Medulla oblongata (tissue), 1 donor: ENCODE data around the gene PSMB8.
A peak's percentile ranks its signal among the peaks of the same experiment; 100 is the strongest.

Source experiments
- DNase-seq: peaks from one replicate; pipeline ENCODE4 v3.0.0-alpha.2; 2015; ENCODE audit errors: extremely low spot score

The PSMB8 gene

GRCh38 chr6:32857156-32857891, 13.5 kb upstream of the PSMB8 start:
- no peak for DNase-seq

- DNase-seq = no peak
Observed at GRCh38 chr6:32855467-32856174, 11.8 kb upstream of the PSMB8 start.

- peak; percentile 84 for DNase-seq
Observed at GRCh38 chr6:32854376-32855178, 10.7 kb upstream of the PSMB8 start.

- peak; percentile 98 for DNase-seq
Observed at GRCh38 chr6:32853541-32854375, 9.9 kb upstream of the PSMB8 start, which contains the start of the genes PSMB9 and TAP1. PSMB9 (plus strand) TSS chr6:32854192; CDS start chr6:32854230, 38 bp downstream. TAP1 (minus strand) TSS chr6:32853704; CDS start chr6:32853636, 68 bp downstream.

- peak; percentile 44 for DNase-seq
Observed at GRCh38 chr6:32852844-32853540, 9.1 kb upstream of the PSMB8 start.

- DNase-seq = peak; percentile 39
Observed at GRCh38 chr6:32852018-32852843, 8.4 kb upstream of the PSMB8 start.

- no peak for DNase-seq
Observed at GRCh38 chr6:32851025-32851424, 7.2 kb upstream of the PSMB8 start.

GRCh38 chr6:32849126-32849525, 5.3 kb upstream of the PSMB8 start:
- no peak for DNase-seq

GRCh38 chr6:32847795-32848194, 3.9 kb upstream of the PSMB8 start:
- DNase-seq = no peak

- no peak for DNase-seq
Observed at GRCh38 chr6:32847004-32847403, 3.2 kb upstream of the PSMB8 start.

- peak; percentile 54 for DNase-seq
Observed at GRCh38 chr6:32845384-32845884, 1.6 kb upstream of the PSMB8 start.

- no peak for DNase-seq
Observed at GRCh38 chr6:32844839-32845383, 1.1 kb upstream of the PSMB8 start.

- peak; percentile 46 for DNase-seq
Observed at GRCh38 chr6:32843331-32843978, 392 bp downstream of the PSMB8 start.

GRCh38 chr6:32842690-32843089, 1.2 kb downstream of the PSMB8 start:
- DNase-seq = no peak

- no peak for DNase-seq
Observed at GRCh38 chr6:32842021-32842650, 1.7 kb downstream of the PSMB8 start.

- no peak for DNase-seq
Observed at GRCh38 chr6:32840604-32841246, 3.1 kb downstream of the PSMB8 start.

GRCh38 chr6:32839356-32839755, 4.5 kb downstream of the PSMB8 start:
- DNase-seq = no peak
